K562 (cell line): ENCODE results near the gene SMARCB1. TPM values are rescaled to one million over a fixed set of nuclear protein-coding genes. Genes with fewer than 3 reads are reported as not detected.

Experiments used
- CHD2 ChIP-seq: IDR thresholded peaks from 2 replicates; pipeline ENCODE4 v1.6.1; 2011; ENCODE audit warnings: low read depth, low read length
- DMBX1 ChIP-seq: fragments of 250-450 bp; sonication (Bioruptor Pico); IDR thresholded peaks from 2 replicates; pipeline ENCODE4 v1.8.0; 2022; ENCODE audit warnings: inconsistent platforms, mild to moderate bottlenecking, moderate library complexity, borderline replicate concordance
- ETV1 ChIP-seq: fragments of 450-650 bp; conservative IDR thresholded peaks from 2 replicates; pipeline ENCODE4 v1.6.1; 2016; ENCODE audit warnings: missing genetic modification characterization, control low read depth, low read depth, missing compliant biosample characterization
- ETV5 ChIP-seq: sonication (generic); formaldehyde crosslinking; IDR thresholded peaks from 2 replicates; pipeline ENCODE4 v1.4.0; 2020; ENCODE audit warnings: low read depth, mild to moderate bottlenecking, missing genetic modification reagents
- FOXK2 ChIP-seq, 2 experiments: fragments of 450-650 bp; IDR thresholded peaks in 1 of 2; conservative IDR thresholded peaks in 1 of 2; 2 replicates each; pipeline ENCODE4 v1.6.1; 2016; ENCODE audit warnings: low read depth in 2 of 2, mild to moderate bottlenecking in 1 of 2
- GTF2F1 ChIP-seq: IDR thresholded peaks from 2 replicates; pipeline ENCODE4 v1.6.1; 2011; ENCODE audit warnings: low read depth, low read length, improper control_type of control experiment
- HSF4 ChIP-seq: fragments of 250-450 bp; sonication (Bioruptor Pico); IDR thresholded peaks from 2 replicates; pipeline ENCODE4 v2.1.2; 2022; ENCODE audit warnings: mild to moderate bottlenecking, moderate library complexity, borderline replicate concordance
- KAT2B ChIP-seq: IDR thresholded peaks from one replicate; pipeline ENCODE4 v1.6.1; 2012; ENCODE audit warnings: low read depth, mild to moderate bottlenecking, control low read depth, inconsistent platforms, low read length, moderate library complexity
- KLF1 ChIP-seq: fragments of 450-650 bp; IDR thresholded peaks from 2 replicates; pipeline ENCODE4 v1.6.1; 2016; ENCODE audit warnings: missing genetic modification characterization, missing compliant biosample characterization
- KLF13 ChIP-seq: fragments of 450-650 bp; IDR thresholded peaks from 2 replicates; pipeline ENCODE4 v1.6.1; 2016; ENCODE audit warnings: missing genetic modification characterization, low read depth, mild to moderate bottlenecking, missing compliant biosample characterization, moderate library complexity, borderline replicate concordance
- MTA2 ChIP-seq: fragments of 450-650 bp; IDR thresholded peaks from 2 replicates; pipeline ENCODE4 v1.6.1; 2016; ENCODE audit warnings: low read depth
- NEUROD1 ChIP-seq: fragments of 150-350 bp; IDR thresholded peaks from 2 replicates; pipeline ENCODE4 v1.6.1; 2014; ENCODE audit warnings: borderline replicate concordance, low read length, low read depth; ENCODE audit not compliant: partially characterized antibody
- PHF21A ChIP-seq: fragments of 450-650 bp; IDR thresholded peaks from 2 replicates; pipeline ENCODE4 v1.6.1; 2017; ENCODE audit warnings: low read depth, borderline replicate concordance
- PHF8 ChIP-seq: fragments of 200-600 bp; sonication (generic); IDR thresholded peaks from 2 replicates; pipeline ENCODE4 v1.6.1; 2012; ENCODE audit warnings: mixed run types, mild to moderate bottlenecking, inconsistent platforms, low read length, moderate library complexity, borderline replicate concordance
- PURB ChIP-seq: sonication (generic); formaldehyde crosslinking; IDR thresholded peaks from 2 replicates; pipeline ENCODE4 v1.9.0; 2021; ENCODE audit warnings: low read depth, mild to moderate bottlenecking, missing genetic modification reagents
- PYGO2 ChIP-seq: fragments of 450-650 bp; IDR thresholded peaks from 2 replicates; pipeline ENCODE4 v1.6.1; 2016; ENCODE audit warnings: mild to moderate bottlenecking, missing genetic modification characterization, moderate library complexity, missing compliant biosample characterization
- RFX5 ChIP-seq: IDR thresholded peaks from 2 replicates; pipeline ENCODE4 v1.6.1; 2011; ENCODE audit warnings: low read depth, mild to moderate bottlenecking, improper control_type of control experiment, low read length
- RFX7 ChIP-seq: fragments of 250-450 bp; sonication (Bioruptor Pico); IDR thresholded peaks from 2 replicates; pipeline ENCODE4 v1.5.1; 2021; ENCODE audit warnings: mild to moderate bottlenecking
- SAFB2 ChIP-seq: fragments of 200-400 bp; formaldehyde crosslinking; IDR thresholded peaks from 2 replicates; pipeline ENCODE4 v1.6.1; 2018; ENCODE audit warnings: borderline replicate concordance, low read length, low read depth, moderate library complexity; ENCODE audit not compliant: severe bottlenecking
- YBX1 ChIP-seq: fragments of 450-650 bp; IDR thresholded peaks from 2 replicates; pipeline ENCODE4 v1.7.1; 2016; ENCODE audit warnings: mild to moderate bottlenecking
- ZNF174 ChIP-seq: fragments of 250-450 bp; sonication (Bioruptor Pico); IDR thresholded peaks from 2 replicates; pipeline ENCODE4 v1.4.0; 2020; ENCODE audit warnings: mild to moderate bottlenecking
- ZNF224 ChIP-seq: sonication (generic); formaldehyde crosslinking; IDR thresholded peaks from 2 replicates; pipeline ENCODE4 v1.8.0; 2022; ENCODE audit warnings: mild to moderate bottlenecking, missing genetic modification reagents
- ZNF76 ChIP-seq: fragments of 250-450 bp; sonication (Bioruptor Pico); IDR thresholded peaks from 2 replicates; pipeline ENCODE4 v1.4.0; 2020; ENCODE audit warnings: mild to moderate bottlenecking, moderate library complexity, borderline replicate concordance
- ZNF766 ChIP-seq: fragments of 200-800 bp; sonication (Bioruptor generic); conservative IDR thresholded peaks from 2 replicates; pipeline ENCODE4 v1.6.1; 2016; ENCODE audit warnings: missing genetic modification characterization, missing compliant biosample characterization
- polyA plus RNA-seq, 8 experiments: library from polyadenylated mRNA; depleted of rRNA in 4 of 8; stranded (reverse) in 5 of 8; unstranded in 3 of 8; fragments of >200 nt; fragmentation: Nextera tagmentation in 2 of 8; fragmentation: Illumina TruSeq in 1 of 8; extraction: Ambion mirVana in 2 of 8; extraction: Trizol in 1 of 8; gene quantifications; 2 replicates each; pipeline versions ENCODE4 v1.2.1 to v1.2.3, GENCODE V29; 2011 to 2014; ENCODE audit warnings: inconsistent platforms in 1 of 8, missing spikeins in 1 of 8
- total RNA-seq, 7 experiments: library from RNA; depleted of rRNA in 6 of 7; stranded (reverse); fragments of >200 nt in 6 of 7; fragmentation: Illumina TruSeq in 2 of 7; extraction: Trizol in 2 of 7; gene quantifications; 2 replicates each; pipeline versions ENCODE4 v1.2.1 to v1.2.3, GENCODE V29; 2011 to 2021; ENCODE audit warnings: low replicate concordance in 1 of 7
- TF ChIP-seq, protein P1 (sequence below): fragments of 150-350 bp; IDR thresholded peaks from 2 replicates; pipeline ENCODE4 v1.6.1; 2014; ENCODE audit warnings: low read depth, mild to moderate bottlenecking, low read length, borderline replicate concordance

Gene SMARCB1
- total and polyA plus RNA-seq, 9 of the 15 experiments (the other 6 are each of a cell fraction or from before 2014, with no cell fraction given): 1.2 to 113 (median 65.4) TPM

DNA sequence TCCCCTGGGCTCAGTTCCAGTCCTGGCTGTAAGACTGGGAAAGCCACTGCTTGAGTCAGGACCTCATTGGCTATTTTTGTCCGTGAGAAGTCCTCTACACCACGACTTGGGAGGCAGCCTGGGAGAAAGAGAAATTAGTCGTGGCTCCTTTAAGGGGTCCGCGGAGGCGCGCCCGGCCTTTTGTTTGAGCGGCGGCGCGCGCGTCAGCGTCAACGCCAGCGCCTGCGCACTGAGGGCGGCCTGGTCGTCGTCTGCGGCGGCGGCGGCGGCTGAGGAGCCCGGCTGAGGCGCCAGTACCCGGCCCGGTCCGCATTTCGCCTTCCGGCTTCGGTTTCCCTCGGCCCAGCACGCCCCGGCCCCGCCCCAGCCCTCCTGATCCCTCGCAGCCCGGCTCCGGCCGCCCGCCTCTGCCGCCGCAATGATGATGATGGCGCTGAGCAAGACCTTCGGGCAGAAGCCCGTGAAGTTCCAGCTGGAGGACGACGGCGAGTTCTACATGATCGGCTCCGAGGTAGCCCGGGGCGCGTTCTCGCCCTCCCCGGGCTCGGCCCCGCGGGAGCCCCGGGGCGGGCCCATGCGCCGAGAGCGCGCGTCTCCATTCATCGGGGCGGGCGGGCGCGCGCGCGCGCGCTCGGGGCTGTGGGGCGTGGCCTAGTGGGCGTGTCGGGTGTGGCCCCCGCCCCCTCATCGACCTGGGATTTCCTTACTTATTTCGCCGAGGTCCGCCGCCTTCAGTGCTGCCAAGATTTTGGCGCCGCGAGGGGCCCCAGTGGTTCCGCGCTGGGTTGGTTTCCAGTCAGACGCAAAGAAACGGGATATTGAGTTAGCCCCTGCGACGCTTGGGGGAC is at the start of gene SMARCB1 (continued):
- TF ChIP-seq NEUROD1 (no peak), KLF1 (tag) (no peak), DMBX1 (CRISPR knock-in tag) (peak; percentile 74; the same call in 1 of the 2 replicates), ZNF224 (CRISPR knock-in tag) (no peak), PURB (CRISPR knock-in tag) (no peak), KLF13 (tag) (peak; percentile 52; the same call in 1 of the 2 replicates), SAFB2 (no peak), PHF8 (peak; percentile 89), FOXK2 (conservative IDR thresholded peaks at IDR 0.05 in 1 of 2, IDR thresholded peaks at IDR 0.05 in 1 of 2; ENCODE audit: low read depth in 2 of 2) (peak in 1 of 2 experiments; percentile 94; a peak in 2 of 4 replicates), RFX5 (no peak), RFX7 (no peak), CHD2 (no peak), ZNF76 (CRISPR knock-in tag) (no peak), ETV5 (CRISPR knock-in tag) (peak; percentile 56; the same call in 1 of the 2 replicates), ZNF766 (peak; percentile 93), MTA2 (no peak), ZNF174 (CRISPR knock-in tag) (no peak), PHF21A (no peak), HSF4 (no peak), KAT2B (no peak), PYGO2 (tag) (no peak), ETV1 (tag) (no peak), GTF2F1 (no peak), YBX1 (no peak)
- TF ChIP-seq, protein P1, sequence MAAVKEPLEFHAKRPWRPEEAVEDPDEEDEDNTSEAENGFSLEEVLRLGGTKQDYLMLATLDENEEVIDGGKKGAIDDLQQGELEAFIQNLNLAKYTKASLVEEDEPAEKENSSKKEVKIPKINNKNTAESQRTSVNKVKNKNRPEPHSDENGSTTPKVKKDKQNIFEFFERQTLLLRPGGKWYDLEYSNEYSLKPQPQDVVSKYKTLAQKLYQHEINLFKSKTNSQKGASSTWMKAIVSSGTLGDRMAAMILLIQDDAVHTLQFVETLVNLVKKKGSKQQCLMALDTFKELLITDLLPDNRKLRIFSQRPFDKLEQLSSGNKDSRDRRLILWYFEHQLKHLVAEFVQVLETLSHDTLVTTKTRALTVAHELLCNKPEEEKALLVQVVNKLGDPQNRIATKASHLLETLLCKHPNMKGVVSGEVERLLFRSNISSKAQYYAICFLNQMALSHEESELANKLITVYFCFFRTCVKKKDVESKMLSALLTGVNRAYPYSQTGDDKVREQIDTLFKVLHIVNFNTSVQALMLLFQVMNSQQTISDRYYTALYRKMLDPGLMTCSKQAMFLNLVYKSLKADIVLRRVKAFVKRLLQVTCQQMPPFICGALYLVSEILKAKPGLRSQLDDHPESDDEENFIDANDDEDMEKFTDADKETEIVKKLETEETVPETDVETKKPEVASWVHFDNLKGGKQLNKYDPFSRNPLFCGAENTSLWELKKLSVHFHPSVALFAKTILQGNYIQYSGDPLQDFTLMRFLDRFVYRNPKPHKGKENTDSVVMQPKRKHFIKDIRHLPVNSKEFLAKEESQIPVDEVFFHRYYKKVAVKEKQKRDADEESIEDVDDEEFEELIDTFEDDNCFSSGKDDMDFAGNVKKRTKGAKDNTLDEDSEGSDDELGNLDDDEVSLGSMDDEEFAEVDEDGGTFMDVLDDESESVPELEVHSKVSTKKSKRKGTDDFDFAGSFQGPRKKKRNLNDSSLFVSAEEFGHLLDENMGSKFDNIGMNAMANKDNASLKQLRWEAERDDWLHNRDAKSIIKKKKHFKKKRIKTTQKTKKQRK: no peak
